SU-DHL-6 (cell line): ENCODE data around the gene ADGRD1.

Source experiments
- EZH2phosphoT487 ChIP-seq: fragments of 200-600 bp; sonication (generic), shearing (Covaris generic); conservative IDR thresholded peaks from 2 replicates; pipeline ENCODE4 v1.6.1; 2018; ENCODE audit warnings: mild to moderate bottlenecking, antibody characterized with exemption, low read length, moderate library complexity, mixed read lengths
- TF ChIP-seq, protein P1 (sequence below): fragments of 200-600 bp; sonication (generic); IDR thresholded peaks from one replicate; pipeline ENCODE4 v1.5.1; 2017; ENCODE audit warnings: antibody characterized with exemption, mild to moderate bottlenecking, low read length, moderate library complexity; ENCODE audit not compliant: insufficient read depth, poor library complexity, severe bottlenecking

DNA sequence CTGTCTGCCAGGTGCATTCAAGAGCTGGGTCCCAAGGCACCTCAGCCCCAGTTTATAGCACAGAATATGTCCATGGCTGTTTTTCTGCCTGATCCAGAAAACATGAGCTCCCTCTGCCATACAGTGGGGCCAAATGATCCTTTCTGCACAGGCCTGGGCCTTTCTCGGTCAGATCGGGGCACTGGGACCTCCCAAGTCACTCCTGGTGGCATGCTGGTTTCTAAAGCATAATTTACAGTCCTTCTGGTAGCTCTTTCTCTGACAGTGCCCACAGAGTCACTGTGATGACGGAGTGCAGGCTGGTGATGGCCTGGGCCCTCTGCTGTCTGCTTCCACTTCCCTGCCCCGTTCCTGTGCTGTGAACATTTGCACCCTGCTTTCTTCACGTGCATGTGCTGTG lies 99.2 kb downstream of the ADGRD1 start:
- TF ChIP-seq, protein P1, sequence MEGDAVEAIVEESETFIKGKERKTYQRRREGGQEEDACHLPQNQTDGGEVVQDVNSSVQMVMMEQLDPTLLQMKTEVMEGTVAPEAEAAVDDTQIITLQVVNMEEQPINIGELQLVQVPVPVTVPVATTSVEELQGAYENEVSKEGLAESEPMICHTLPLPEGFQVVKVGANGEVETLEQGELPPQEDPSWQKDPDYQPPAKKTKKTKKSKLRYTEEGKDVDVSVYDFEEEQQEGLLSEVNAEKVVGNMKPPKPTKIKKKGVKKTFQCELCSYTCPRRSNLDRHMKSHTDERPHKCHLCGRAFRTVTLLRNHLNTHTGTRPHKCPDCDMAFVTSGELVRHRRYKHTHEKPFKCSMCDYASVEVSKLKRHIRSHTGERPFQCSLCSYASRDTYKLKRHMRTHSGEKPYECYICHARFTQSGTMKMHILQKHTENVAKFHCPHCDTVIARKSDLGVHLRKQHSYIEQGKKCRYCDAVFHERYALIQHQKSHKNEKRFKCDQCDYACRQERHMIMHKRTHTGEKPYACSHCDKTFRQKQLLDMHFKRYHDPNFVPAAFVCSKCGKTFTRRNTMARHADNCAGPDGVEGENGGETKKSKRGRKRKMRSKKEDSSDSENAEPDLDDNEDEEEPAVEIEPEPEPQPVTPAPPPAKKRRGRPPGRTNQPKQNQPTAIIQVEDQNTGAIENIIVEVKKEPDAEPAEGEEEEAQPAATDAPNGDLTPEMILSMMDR, result no peak
- TF ChIP-seq EZH2phosphoT487, result no peak
